Endothelial cell of umbilical vein (primary cell): ENCODE measurements around the gene PTPRF.

Experiments
- EZH2 ChIP-seq: IDR thresholded peaks from 2 replicates; pipeline ENCODE4 v1.6.1; 2012; ENCODE audit warnings: borderline replicate concordance, low read depth, mild to moderate bottlenecking, moderate library complexity, low read length, inconsistent platforms; ENCODE audit not compliant: severe bottlenecking
- FOS ChIP-seq: IDR thresholded peaks from 2 replicates; pipeline ENCODE4 v1.6.1; 2011; ENCODE audit warnings: mild to moderate bottlenecking, low read length, moderate library complexity, borderline replicate concordance; ENCODE audit not compliant: insufficient read depth
- GATA2 ChIP-seq: IDR thresholded peaks from 2 replicates; pipeline ENCODE4 v1.7.0; 2011; ENCODE audit warnings: low read depth, mild to moderate bottlenecking, moderate library complexity, mixed read lengths, low read length; ENCODE audit not compliant: insufficient read length, insufficient read depth
- JUN ChIP-seq: IDR thresholded peaks from 2 replicates; pipeline ENCODE4 v1.6.1; 2011; ENCODE audit warnings: borderline replicate concordance, low read depth; ENCODE audit not compliant: insufficient read length, insufficient read depth
- MYC ChIP-seq: IDR thresholded peaks from one replicate; pipeline ENCODE4 v1.6.1; 2011; ENCODE audit warnings: mild to moderate bottlenecking, low read depth, low read length
- POLR2A ChIP-seq: IDR thresholded peaks from 2 replicates; pipeline ENCODE4 v1.6.1; 2012; ENCODE audit warnings: low read depth, mild to moderate bottlenecking, control low read depth, low read length
- POLR2AphosphoS5 ChIP-seq: IDR thresholded peaks from 2 replicates; pipeline ENCODE4 v1.6.1; 2012; ENCODE audit warnings: low read depth, mild to moderate bottlenecking, control low read depth, low read length, moderate library complexity; ENCODE audit not compliant: insufficient read depth
- TF ChIP-seq, protein P1 (sequence below), 2 donors: IDR thresholded peaks; 1 replicate in 1 of 2; 2 replicates in 1 of 2; pipeline ENCODE4 v1.5.1; 2011; ENCODE audit warnings: low read length in 2 of 2, mild to moderate bottlenecking in 2 of 2, moderate library complexity in 2 of 2, control low read depth in 1 of 2, inconsistent platforms in 1 of 2, low read depth in 1 of 2; ENCODE audit not compliant: insufficient read depth in 1 of 2; ENCODE audit errors: extremely low read depth in 1 of 2
- TF ChIP-seq, protein P2 (sequence below): IDR thresholded peaks from 2 replicates; pipeline ENCODE4 v1.6.1; 2011; ENCODE audit not compliant: insufficient read depth, insufficient read length

DNA sequence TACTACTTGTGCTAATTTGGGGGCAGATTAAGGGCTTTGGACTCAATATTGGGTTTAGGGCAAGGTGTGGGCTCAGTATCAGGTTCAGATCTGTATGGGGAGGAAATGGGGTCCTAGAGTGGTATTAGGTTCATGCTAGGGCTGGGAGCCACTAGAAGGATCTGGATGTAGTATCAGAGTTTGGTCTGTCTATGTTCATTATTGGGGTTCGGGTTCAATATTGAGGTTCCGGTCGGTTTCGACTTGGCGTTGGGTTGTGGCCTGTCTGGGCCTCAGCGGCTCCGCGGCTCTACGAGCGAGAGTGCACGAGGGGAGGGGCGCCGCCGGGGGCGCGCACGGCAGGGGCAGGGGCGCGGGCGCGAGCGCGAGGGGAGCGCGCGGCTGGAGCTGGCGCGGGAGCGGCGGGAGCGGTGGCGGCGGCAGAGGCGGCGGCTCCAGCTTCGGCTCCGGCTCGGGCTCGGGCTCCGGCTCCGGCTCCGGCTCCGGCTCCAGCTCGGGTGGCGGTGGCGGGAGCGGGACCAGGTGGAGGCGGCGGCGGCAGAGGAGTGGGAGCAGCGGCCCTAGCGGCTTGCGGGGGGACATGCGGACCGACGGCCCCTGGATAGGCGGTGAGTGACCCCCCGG lies at the start of gene PTPRF:
- TF ChIP-seq POLR2A (no peak), JUN (no peak), GATA2 (no peak), POLR2AphosphoS5 (peak; percentile 53), EZH2 (no peak), FOS (no peak), MYC (no peak)
- TF ChIP-seq, protein P1, sequence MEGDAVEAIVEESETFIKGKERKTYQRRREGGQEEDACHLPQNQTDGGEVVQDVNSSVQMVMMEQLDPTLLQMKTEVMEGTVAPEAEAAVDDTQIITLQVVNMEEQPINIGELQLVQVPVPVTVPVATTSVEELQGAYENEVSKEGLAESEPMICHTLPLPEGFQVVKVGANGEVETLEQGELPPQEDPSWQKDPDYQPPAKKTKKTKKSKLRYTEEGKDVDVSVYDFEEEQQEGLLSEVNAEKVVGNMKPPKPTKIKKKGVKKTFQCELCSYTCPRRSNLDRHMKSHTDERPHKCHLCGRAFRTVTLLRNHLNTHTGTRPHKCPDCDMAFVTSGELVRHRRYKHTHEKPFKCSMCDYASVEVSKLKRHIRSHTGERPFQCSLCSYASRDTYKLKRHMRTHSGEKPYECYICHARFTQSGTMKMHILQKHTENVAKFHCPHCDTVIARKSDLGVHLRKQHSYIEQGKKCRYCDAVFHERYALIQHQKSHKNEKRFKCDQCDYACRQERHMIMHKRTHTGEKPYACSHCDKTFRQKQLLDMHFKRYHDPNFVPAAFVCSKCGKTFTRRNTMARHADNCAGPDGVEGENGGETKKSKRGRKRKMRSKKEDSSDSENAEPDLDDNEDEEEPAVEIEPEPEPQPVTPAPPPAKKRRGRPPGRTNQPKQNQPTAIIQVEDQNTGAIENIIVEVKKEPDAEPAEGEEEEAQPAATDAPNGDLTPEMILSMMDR (IDR thresholded peaks at IDR 0.05; ENCODE audit: extremely low read depth in 1 of 2, insufficient read depth in 1 of 2, low read depth in 1 of 2, low read length in 2 of 2): no peak
- TF ChIP-seq, protein P2, sequence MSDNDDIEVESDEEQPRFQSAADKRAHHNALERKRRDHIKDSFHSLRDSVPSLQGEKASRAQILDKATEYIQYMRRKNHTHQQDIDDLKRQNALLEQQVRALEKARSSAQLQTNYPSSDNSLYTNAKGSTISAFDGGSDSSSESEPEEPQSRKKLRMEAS: no peak
